NCI-H748 (cell line): ENCODE measurements around the gene HLA-DPB1.
"Not testable (repeated sequence)": the region's sequence is repeated elsewhere in the genome, so short reads cannot be mapped to it uniquely, and the experiment has no call there.

Experiments used
- DNase-seq: peaks from one replicate; lab custom pipeline; 2025; ENCODE audit not compliant: unreplicated experiment; lab: John Stamatoyannopoulos, UW

HLA-DPB1 gene

GRCh38 chr6:33101121-33101737 lies 25.4 kb downstream of the HLA-DPB1 start:
- DNase-seq = not testable (repeated sequence)

DNA sequence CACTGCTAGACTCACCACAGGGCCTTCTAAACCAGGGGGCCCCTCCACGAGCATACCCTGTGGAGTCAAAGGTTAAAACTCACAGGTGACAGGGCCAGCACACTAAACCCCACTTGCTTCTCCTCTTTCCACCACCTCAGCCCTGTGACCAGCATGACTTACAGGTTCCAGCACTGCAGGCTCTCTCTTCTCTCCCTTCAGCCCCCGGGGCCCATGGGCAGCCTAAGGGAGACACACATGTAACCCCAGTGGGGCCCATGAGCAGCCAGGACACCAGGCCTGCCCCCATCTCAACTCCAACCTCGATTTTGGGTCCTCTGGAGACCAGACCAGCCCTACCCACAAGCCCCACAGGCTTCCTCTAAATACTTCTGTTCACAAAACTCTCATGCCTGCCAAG lies 28.0 kb downstream of the HLA-DPB1 start:
- DNase-seq = no peak

GRCh38 chr6:33104887-33105286 lies 29.1 kb downstream of the HLA-DPB1 start:
- DNase-seq = no peak

GRCh38 chr6:33105386-33105785 lies 29.6 kb downstream of the HLA-DPB1 start:
- no peak for DNase-seq

- no peak for DNase-seq
Measured at GRCh38 chr6:33105916-33106871, 30.4 kb downstream of the HLA-DPB1 start.

- no peak for DNase-seq
Measured at GRCh38 chr6:33107641-33108040, 31.9 kb downstream of the HLA-DPB1 start.

DNA sequence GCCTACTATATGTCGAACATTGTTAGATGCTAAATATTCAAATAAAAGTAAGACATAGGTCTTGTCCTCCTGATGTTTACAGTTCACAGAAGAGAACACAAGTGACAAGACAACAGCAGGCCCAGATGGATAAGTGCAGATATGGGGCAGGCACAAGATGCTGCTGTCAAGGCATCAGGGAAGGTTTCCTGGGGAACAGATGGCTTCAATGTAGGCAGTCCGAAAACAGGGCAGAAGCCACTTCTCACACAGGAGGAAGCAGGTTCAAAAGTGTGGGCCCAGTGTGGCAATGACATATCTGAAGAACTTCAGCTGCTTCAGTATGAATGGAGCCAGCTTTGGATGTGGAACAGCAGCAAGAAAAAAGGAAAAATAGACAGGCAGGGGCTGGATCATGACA lies 32.5 kb downstream of the HLA-DPB1 start:
- DNase-seq = no peak

- no peak for DNase-seq
Measured at GRCh38 chr6:33112148-33112547, 36.4 kb downstream of the HLA-DPB1 start.

- DNase-seq = peak; percentile 22
Measured at GRCh38 chr6:33113755-33114154, 38.0 kb downstream of the HLA-DPB1 start.

DNA sequence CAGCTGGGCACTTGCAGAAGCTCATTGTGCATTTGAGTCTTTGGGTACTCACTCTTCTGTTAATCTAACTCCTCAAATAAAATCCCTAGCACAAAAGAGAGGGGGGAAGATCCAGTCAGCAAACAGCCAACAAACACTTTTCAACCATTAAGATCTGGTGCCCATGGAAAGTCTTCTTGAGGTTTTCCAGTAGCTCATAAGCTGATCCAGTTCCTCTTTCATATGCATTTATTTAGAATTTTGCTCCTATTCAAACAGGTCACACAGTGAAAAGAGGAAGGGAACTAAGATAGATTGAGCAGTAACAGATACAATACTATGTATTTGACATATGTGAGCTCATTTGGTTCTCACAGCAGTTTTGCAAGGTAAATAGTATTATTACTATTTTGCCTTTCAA lies 38.6 kb downstream of the HLA-DPB1 start:
- DNase-seq = no peak

GRCh38 chr6:33116417-33116816 lies 40.6 kb downstream of the HLA-DPB1 start:
- no peak for DNase-seq

GRCh38 chr6:33116841-33117711 lies 41.3 kb downstream of the HLA-DPB1 start:
- DNase-seq = peak; percentile 20

DNA sequence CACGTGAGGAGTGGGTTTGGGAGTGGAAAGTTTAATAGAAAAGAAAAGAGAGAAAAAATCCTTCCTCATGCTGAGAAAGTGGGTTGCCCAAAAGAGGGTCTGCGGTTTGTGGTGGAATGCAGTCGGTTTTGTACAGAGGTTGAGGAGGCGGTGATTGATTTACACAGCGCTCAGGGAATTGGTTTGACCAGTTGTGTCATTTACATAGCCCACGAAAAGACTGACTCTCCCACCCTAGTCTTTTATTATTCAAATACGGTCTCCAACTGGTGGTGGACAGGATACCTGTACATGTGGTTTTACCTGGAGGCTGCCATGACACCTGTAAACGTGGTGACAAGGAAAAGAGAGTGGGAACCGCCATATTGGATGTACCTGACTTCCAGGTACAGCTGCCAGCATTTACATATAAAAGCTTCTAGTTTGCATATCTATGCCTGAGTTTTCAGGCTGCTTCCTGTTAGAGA lies 42.1 kb downstream of the HLA-DPB1 start:
- DNase-seq = no peak

DNA sequence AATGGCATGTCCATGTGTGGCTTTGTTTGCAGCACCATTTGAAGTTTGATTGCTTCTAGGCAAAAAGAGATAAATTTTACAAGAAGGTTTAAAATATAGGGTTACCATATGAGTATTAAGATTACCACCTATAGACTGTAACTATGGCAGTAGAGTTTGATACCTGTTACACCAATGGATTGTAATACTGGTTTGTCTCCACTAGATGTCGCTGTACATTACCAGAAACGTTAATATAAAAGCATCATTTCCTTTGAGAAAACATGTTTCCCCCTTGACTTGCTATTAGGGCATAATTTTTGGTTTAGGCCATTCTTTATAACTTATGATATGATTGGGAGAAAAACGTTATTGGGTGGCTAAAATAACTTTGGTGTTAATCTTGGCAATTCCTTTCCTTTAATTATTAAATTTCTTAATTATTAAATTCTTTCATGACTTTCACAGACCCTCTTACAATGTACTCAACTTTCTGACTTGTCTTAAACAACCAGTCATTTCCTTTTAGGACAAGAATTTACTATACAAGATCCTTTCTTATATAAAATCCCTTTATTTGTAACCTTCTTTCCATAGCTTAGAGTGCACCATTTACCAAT lies 42.8 kb downstream of the HLA-DPB1 start:
- DNase-seq = peak; percentile 64

DNA sequence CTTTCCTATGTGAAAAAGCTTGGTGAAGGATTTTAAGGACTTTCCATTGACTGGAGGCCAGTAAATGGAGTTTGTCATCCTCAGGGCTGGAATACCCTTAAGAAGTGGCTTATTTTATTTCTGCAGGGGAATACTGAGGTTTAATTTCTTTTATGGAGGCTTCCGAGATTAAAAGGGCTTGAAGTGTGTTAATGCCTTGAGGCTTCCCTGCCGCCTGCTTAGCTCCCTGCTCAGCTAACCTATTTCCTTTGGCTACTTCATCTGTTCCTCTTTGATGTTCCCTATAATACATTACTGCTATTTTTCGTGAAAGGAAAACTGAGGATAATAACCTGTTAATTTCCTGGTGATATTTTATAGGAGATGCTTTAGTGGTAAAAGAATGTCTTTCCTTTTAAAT lies 44.2 kb downstream of the HLA-DPB1 start:
- DNase-seq = no peak

- DNase-seq = no peak
Measured at GRCh38 chr6:33123181-33123580, 47.4 kb downstream of the HLA-DPB1 start.

GRCh38 chr6:33123732-33124524 lies 48.1 kb downstream of the HLA-DPB1 start:
- DNase-seq = peak; percentile 81

DNA sequence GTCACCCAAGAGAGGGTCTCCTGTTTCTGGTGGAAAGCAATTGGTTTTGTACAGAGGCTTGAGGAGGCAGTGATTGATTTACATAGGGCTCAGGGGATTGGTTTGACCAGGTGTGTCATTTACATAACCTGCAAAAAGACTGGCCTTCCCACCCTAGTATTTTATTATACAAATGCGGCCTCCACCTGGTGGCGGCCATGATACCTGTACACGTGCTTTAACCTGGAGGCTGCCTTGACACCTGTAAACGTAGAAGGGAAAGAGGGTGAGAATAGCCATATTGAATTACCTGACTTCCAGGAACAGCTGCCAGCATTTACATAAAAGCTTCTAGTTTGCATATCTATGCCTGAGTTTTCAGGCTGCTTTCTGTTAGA lies 48.7 kb downstream of the HLA-DPB1 start:
- DNase-seq = peak; percentile 34

DNA sequence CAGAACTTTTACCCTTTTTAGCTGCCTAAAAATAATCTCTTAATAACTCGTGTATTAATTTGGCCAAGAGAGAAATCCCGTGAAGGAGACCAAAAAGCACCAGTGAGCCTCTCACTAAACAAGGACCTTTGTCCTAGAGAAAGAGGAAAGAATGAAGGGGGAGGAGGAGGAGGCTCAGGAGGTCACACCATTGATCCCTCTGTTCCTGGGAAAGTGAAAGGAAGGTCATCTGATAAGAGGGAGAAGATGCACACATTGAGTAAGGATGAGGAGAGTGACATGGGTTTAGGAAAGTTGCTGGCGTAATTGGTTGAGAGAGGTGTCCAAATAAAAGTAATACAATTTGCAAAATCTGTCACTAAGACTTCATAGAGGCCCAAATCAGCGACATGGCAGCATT lies 49.2 kb downstream of the HLA-DPB1 start:
- no peak for DNase-seq

DNA sequence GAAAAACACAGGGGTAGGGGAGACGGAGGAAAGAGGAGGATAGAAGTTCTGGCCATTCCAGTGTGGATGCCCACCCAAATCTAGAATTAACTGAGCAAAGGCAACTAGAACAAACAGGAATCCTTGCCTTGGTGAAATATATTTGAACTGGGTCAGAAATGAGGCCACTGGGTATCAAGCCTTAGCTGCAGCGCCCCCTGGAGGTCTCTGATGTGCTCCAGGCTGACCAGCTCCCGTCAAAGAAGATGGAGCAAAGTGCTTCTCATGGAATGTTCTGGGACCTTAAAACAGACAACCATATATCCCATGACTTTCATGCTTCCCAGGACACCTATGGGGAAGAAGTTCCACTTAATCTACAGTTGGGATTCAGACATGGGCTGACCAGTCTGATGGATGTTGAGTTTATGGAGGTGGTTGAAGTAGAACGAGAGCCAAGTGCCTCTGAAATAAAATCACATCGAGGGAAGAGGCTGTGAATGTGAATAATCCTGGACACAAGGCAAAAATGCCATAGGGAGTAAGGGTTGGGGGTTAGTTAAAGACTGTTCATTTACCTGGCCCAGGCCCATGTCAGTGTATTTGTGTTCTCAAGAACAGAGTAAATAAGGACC lies 50.4 kb downstream of the HLA-DPB1 start:
- peak; percentile 70 for DNase-seq
